ENCODE data around the gene QRSL1. TPM values are rescaled to one million over a fixed set of nuclear protein-coding genes. Genes with fewer than 3 reads are reported as not detected.

Gene QRSL1
- total and polyA plus RNA-seq, 10 of the 15 experiments (the other 5 are each of a cell fraction or from before 2014, with no cell fraction given) = 11.9 to 23.5 (median 15.5) TPM

- TF ChIP-seq PAX8 (IDR thresholded peaks at IDR 0.05) = no peak
- peak; percentile 95 for TF ChIP-seq MXI1 (IDR thresholded peaks at IDR 0.05; ENCODE audit: low read depth, low read length)
- TF ChIP-seq RELA (IDR thresholded peaks at IDR 0.05; ENCODE audit: borderline replicate concordance, partially characterized antibody) = peak; percentile 13
- 0 out of 2 replicates have a peak, but pooled peaks have one; percentile 21 for TF ChIP-seq NR2F1 (conservative IDR thresholded peaks at IDR 0.05)
- peak; percentile 93 for TF ChIP-seq RELB (IDR thresholded peaks at IDR 0.05; ENCODE audit: low read depth)
- TF ChIP-seq RCOR1 (conservative IDR thresholded peaks at IDR 0.05; ENCODE audit: low read depth, low read length) = 0 out of 2 replicates have a peak, but pooled peaks have one; percentile 54
- peak; percentile 91 for TF ChIP-seq NFYB (IDR thresholded peaks at IDR 0.05; ENCODE audit: insufficient read depth, low read depth, low read length)
- TF ChIP-seq STAT1 (conservative IDR thresholded peaks at IDR 0.05) = peak; percentile 60; the same call in 1 of the 2 replicates
- peak; percentile 80 for TF ChIP-seq CREB1 (IDR thresholded peaks at IDR 0.05; ENCODE audit: low read depth)
- TF ChIP-seq MYB (IDR thresholded peaks at IDR 0.05; ENCODE audit: borderline replicate concordance, low read depth, low read length) = no peak
- TF ChIP-seq POU2F2 (IDR thresholded peaks at IDR 0.05; ENCODE audit: borderline replicate concordance, low read depth, low read length) = peak; percentile 54; the same call in 2 of the 3 replicates
- TF ChIP-seq MLLT1 (IDR thresholded peaks at IDR 0.05) = peak; percentile 69
- TF ChIP-seq CHD1 (IDR thresholded peaks at IDR 0.05; ENCODE audit: low read depth, low read length) = 0 out of 2 replicates have a peak, but pooled peaks have one; percentile 29
- TF ChIP-seq REST (IDR thresholded peaks at IDR 0.05; ENCODE audit: low read depth, low read length) = no peak
- TF ChIP-seq SKIL (IDR thresholded peaks at IDR 0.05; ENCODE audit: low read depth, poor library complexity, severe bottlenecking) = peak; percentile 15
- peak; percentile 19; the same call in 1 of the 2 replicates for TF ChIP-seq CBFB (IDR thresholded peaks at IDR 0.05; ENCODE audit: low read depth)
- TF ChIP-seq ZZZ3 (IDR thresholded peaks at IDR 0.05; ENCODE audit: control insufficient read depth, insufficient read length, low read depth) = no peak
- peak; percentile 56; the same call in 1 of the 2 replicates for TF ChIP-seq SPI1 (IDR thresholded peaks at IDR 0.05; ENCODE audit: borderline replicate concordance, insufficient read depth, low read depth, low read length)
- TF ChIP-seq RBBP5 (conservative IDR thresholded peaks at IDR 0.05) = no peak
- peak; percentile 48 for TF ChIP-seq NFYA (IDR thresholded peaks at IDR 0.05; ENCODE audit: borderline replicate concordance, low read depth, low read length)
- peak; percentile 99 for TF ChIP-seq YY1 (IDR thresholded peaks at IDR 0.05; ENCODE audit: low read depth, low read length)
- no peak for TF ChIP-seq STAT3 (IDR thresholded peaks at IDR 0.05; ENCODE audit: low read depth, low read length)
These were observed at the start of gene QRSL1, which contains the start of gene RTN4IP1 (continued) for GRCh38 chr6:106629103-106629858.

Measured in GM12878 (cell line).